Esophagus (tissue), 2 donors: ENCODE measurements around the gene INPP5B. TPM values are rescaled to one million over a fixed set of nuclear protein-coding genes. Genes with fewer than 3 reads are reported as not detected.

Experiments
- H3K27ac ChIP-seq, 2 donors: one replicate each; pipeline ENCODE4 v1.5.1; 2013; ENCODE audit warnings: low read depth in 2 of 2, mild to moderate bottlenecking in 2 of 2, inconsistent platforms in 1 of 2, low read length in 1 of 2, moderate library complexity in 1 of 2
- H3K27me3 ChIP-seq, 2 donors: one replicate each; pipeline ENCODE4 v1.6.1; 2013; ENCODE audit warnings: low read length in 2 of 2, control low read depth in 1 of 2, mild to moderate bottlenecking in 1 of 2; ENCODE audit not compliant: insufficient read depth in 2 of 2, control insufficient read depth in 1 of 2
- H3K36me3 ChIP-seq, 2 donors: one replicate each; pipeline ENCODE4 v1.6.1; 2013; ENCODE audit warnings: low read length in 1 of 2; ENCODE audit not compliant: control insufficient read depth in 2 of 2, insufficient read depth in 2 of 2
- H3K4me1 ChIP-seq, 2 donors: one replicate each; pipeline ENCODE4 v1.6.1; 2013; ENCODE audit warnings: low read length in 1 of 2; ENCODE audit not compliant: control insufficient read depth in 2 of 2, insufficient read depth in 2 of 2
- H3K4me3 ChIP-seq, 2 donors: one replicate each; pipeline ENCODE4 v1.5.1; 2013; ENCODE audit warnings: low read length in 2 of 2, mild to moderate bottlenecking in 2 of 2, low read depth in 1 of 2, moderate library complexity in 1 of 2
- H3K9me3 ChIP-seq, 2 donors: one replicate each; pipeline ENCODE4 v1.6.1; 2013; ENCODE audit warnings: mild to moderate bottlenecking in 2 of 2, low read depth in 1 of 2, low read length in 1 of 2, moderate library complexity in 1 of 2; ENCODE audit not compliant: control insufficient read depth in 2 of 2, insufficient read depth in 1 of 2
- WGBS, 2 donors: extraction: QIAGEN DNeasy Blood & Tissue Kit; methylation state at CpG; one replicate each; pipeline ENCODE4 v1.1.7; 2013; 5-methylcytosine and 5-hydroxymethylcytosine counted together
- polyA plus RNA-seq, 2 donors: library from polyadenylated mRNA; stranded (reverse); fragments of 200-250 nt; gene quantifications; one replicate each; pipeline ENCODE4 v1.2.3, GENCODE V29; 2013
- donor health status: healthy with polysubstance abuse.
- donor health status: Bipolar disorder and iron deficiency.

INPP5B gene
- polyA plus RNA-seq, 2 donors = 4.4 to 7.4 TPM

GRCh38 chr1:37850352-37850955, 96.4 kb downstream of the INPP5B start:
- no peaks in the 10 kb centered on the region for H3K9me3 ChIP-seq
- H3K4me3 ChIP-seq = no peak overlapping the region
- H3K27me3 ChIP-seq = no peaks in the 10 kb centered on the region
- 73 to 80% methylated on average over 6 of the region's 6 CpGs for WGBS, 2 donors
- H3K36me3 ChIP-seq = peaks cover 3% of the 10 kb centered on the region in 2 donors
- no peaks in the 10 kb centered on the region for H3K4me1 ChIP-seq
- H3K27ac ChIP-seq = peak overlapping the region; percentile 71 to 90

- Histone ChIP-seq H3K4me3 (no peak overlapping the region), H3K4me1 (no peaks in the 10 kb centered on the region), H3K27ac (peak overlapping the region in 1 of 2 donors; percentile 71), H3K36me3 (peaks cover 2 to 3% of the 10 kb centered on the region in 2 donors), H3K27me3 (no peaks in the 10 kb centered on the region), H3K9me3 (no peaks in the 10 kb centered on the region)
- WGBS, 2 donors = 82 to 84% methylated on average over 3 of the region's 3 CpGs
Measured at GRCh38 chr1:37849480-37849879, 97.4 kb downstream of the INPP5B start.

DNA sequence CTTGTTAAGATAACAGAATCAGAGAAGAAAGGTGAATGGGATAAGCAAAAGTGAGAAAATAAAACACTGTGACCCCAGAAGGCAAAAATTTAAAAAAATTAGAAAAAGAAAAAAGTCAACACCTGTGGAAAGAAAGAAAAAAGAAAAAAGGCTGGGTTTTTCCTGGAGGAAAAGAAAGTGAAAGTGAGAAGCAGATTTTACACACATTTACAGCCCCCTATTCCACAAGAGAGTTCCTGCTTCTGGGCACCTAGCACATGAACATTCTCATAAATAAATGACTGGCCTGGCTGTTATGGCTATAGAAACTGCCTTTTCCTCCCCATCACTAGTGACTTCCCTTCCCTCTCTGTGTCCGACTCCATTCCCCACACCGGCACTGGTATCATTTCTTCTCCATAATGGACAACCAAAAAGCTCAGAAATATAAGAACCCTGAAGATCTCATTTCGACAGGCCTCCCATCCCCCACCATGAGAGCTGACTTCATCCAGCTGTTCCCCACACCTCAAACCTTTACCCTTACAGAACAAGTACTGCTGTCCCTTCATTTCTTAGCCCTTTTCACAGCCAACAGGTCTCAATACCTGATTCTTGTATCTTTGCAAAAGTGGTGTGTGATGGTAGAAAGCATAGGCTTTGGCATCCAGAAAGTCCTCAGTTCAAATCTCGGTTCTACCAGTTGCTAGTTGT, 100.1 kb downstream of the INPP5B start:
- no peak overlapping the region for H3K27ac ChIP-seq
- no peak overlapping the region for H3K4me3 ChIP-seq
- no peaks in the 10 kb centered on the region for H3K27me3 ChIP-seq
- peaks cover 0 to 3% of the 10 kb centered on the region in 2 donors for H3K36me3 ChIP-seq
- WGBS, 2 donors = 71 to 83% methylated on average over 4 of the region's 4 CpGs
- H3K9me3 ChIP-seq = no peaks in the 10 kb centered on the region
- H3K4me1 ChIP-seq = no peaks in the 10 kb centered on the region

DNA sequence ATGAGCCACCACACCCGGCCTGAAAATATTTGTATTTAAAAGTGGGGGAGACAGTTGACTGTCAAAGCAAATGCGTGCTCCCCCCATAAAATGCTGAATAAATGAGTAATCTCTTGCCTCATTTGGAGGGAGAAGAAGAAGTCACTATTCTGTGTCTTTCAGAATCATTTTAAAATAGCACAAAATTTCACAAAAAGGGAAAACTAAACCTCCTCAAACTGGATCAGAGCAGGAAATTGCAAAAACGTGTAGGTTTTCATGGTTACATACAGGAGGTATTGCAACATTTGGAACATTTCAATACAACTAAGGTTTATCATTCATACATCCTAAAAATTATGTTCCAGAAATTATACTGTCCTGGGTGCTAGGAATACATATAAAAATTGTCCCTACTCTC, 101.1 kb downstream of the INPP5B start:
- 71 to 73% methylated on average over 3 of the region's 3 CpGs for WGBS, 2 donors
- H3K36me3 ChIP-seq = peaks cover 0 to 8% of the 10 kb centered on the region in 2 donors
- no peaks in the 10 kb centered on the region for H3K27me3 ChIP-seq
- no peaks in the 10 kb centered on the region for H3K9me3 ChIP-seq
- no peak overlapping the region for H3K27ac ChIP-seq
- H3K4me3 ChIP-seq = no peak overlapping the region
- no peaks in the 10 kb centered on the region for H3K4me1 ChIP-seq

- Histone ChIP-seq H3K36me3 (peaks cover 0 to 9% of the 10 kb centered on the region in 2 donors), H3K4me3 (no peak overlapping the region), H3K27ac (no peak overlapping the region), H3K4me1 (no peaks in the 10 kb centered on the region), H3K9me3 (no peaks in the 10 kb centered on the region), H3K27me3 (no peaks in the 10 kb centered on the region)
- 82 to 90% methylated on average over 5 of the region's 5 CpGs for WGBS, 2 donors
Measured at GRCh38 chr1:37845049-37845646, 101.7 kb downstream of the INPP5B start.

DNA sequence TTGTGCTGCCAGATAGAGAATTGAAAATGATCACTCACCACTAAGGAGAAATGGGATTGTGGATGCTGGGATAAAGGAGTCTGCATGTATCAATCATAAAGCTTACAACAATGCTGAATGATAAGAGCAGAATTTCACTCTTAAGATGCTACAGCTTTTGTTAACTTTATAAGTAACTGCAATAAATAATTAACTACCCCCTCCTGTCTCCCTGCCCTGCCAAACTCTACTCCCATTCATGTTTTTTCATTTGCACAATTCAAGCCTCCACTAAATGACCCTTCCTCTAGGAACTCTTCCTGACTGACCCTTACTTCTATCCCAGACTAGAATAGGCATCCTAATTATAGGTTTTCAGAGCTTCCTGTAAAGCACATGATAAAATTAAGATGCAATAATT, 102.3 kb downstream of the INPP5B start:
- no peak overlapping the region for H3K27ac ChIP-seq
- H3K4me1 ChIP-seq = no peaks in the 10 kb centered on the region
- H3K27me3 ChIP-seq = no peaks in the 10 kb centered on the region
- H3K36me3 ChIP-seq = peaks cover 5 to 14% of the 10 kb centered on the region in 2 donors
- H3K9me3 ChIP-seq = no peaks in the 10 kb centered on the region
- H3K4me3 ChIP-seq = no peak overlapping the region

GRCh38 chr1:37841652-37842051, 105.2 kb downstream of the INPP5B start:
- no peak overlapping the region for H3K4me3 ChIP-seq
- H3K36me3 ChIP-seq = peaks cover 10 to 17% of the 10 kb centered on the region in 2 donors
- no peak overlapping the region for H3K27ac ChIP-seq
- no peaks in the 10 kb centered on the region for H3K27me3 ChIP-seq
- H3K9me3 ChIP-seq = no peaks in the 10 kb centered on the region
- H3K4me1 ChIP-seq = no peaks in the 10 kb centered on the region
- WGBS, 2 donors = 90 to 93% methylated on average over 3 of the region's 3 CpGs

DNA sequence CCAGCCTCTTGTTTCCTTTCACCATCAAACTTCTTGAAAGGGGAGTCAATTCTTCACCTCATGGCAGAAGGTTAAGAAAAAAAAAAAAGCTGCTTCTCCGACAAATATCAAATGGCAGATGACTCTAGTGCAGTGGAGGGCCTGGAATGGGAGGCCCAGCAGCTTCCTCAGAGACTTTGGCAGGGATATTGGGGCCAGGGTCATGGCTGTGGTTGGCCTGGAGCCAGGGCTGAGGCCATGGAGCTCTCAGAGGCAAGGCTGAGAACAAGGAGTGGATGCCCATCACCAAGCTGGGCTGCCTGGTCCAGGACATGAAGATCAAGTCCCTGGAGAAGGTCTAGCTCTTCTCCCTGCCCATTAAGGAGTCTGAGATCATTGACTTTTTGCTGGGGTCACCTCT, 106.1 kb downstream of the INPP5B start:
- WGBS, 2 donors = 75 to 81% methylated on average over 1 of the region's 1 CpG
- Histone ChIP-seq H3K36me3 (peaks cover 10 to 17% of the 10 kb centered on the region in 2 donors), H3K4me3 (no peak overlapping the region), H3K9me3 (no peaks in the 10 kb centered on the region), H3K4me1 (no peaks in the 10 kb centered on the region), H3K27ac (no peak overlapping the region), H3K27me3 (no peaks in the 10 kb centered on the region)

DNA sequence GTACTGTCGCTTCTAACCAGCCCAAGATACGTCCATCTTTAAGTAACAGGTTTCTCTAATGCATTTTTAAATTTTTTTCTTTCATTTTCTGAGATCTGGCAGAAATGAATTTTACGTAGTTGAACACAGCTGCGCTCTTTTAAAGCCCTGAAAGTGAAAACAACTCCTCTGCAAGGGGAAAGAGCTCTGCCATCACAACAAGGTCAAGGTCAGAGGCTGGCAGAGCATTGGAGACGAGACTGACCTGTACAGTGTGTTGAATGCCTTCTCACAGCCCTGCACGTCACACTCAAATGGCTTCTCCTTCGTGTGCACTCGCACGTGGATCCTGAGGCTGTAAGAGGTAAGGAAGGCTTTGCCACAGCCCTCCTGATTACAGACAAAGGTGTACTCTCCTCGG, 107.2 kb downstream of the INPP5B start:
- H3K36me3 ChIP-seq = peaks cover 10 to 25% of the 10 kb centered on the region in 2 donors
- WGBS, 2 donors = 92 to 93% methylated on average over 10 of the region's 10 CpGs
- H3K27me3 ChIP-seq = no peaks in the 10 kb centered on the region
- no peaks in the 10 kb centered on the region for H3K9me3 ChIP-seq
- H3K4me3 ChIP-seq = no peak overlapping the region
- no peak overlapping the region for H3K27ac ChIP-seq
- no peaks in the 10 kb centered on the region for H3K4me1 ChIP-seq
